Fibroblast of lung (primary cell): ENCODE measurements around the gene MAST1. TPM values are rescaled to one million over a fixed set of nuclear protein-coding genes. Genes with fewer than 3 reads are reported as not detected.
A peak's percentile ranks its signal among the peaks of the same experiment; 100 is the strongest.

ENCODE experiments used
- DNase-seq, 2 donors: peaks; one replicate each; pipeline versions ENCODE4 v3.0.0 to v3.0.0-alpha.2; 2010; ENCODE audit warnings: low read depth in 2 of 2
- H2AFZ ChIP-seq: 2 replicates; pipeline ENCODE4 v1.5.1; 2012; ENCODE audit warnings: low read length, control low read depth, inconsistent platforms
- H3K27ac ChIP-seq: 2 replicates; pipeline ENCODE4 v1.5.1; 2011; ENCODE audit warnings: low read length, control low read depth; ENCODE audit not compliant: insufficient read depth
- H3K27me3 ChIP-seq: 2 replicates; pipeline ENCODE4 v1.5.1; 2011; ENCODE audit warnings: mild to moderate bottlenecking, low read length; ENCODE audit not compliant: control insufficient read depth, insufficient read depth
- H3K36me3 ChIP-seq: 2 replicates; pipeline ENCODE4 v1.5.1; 2011; ENCODE audit warnings: low read length; ENCODE audit not compliant: control insufficient read depth, insufficient read depth
- H3K4me1 ChIP-seq: 2 replicates; pipeline ENCODE4 v1.5.1; 2011; ENCODE audit warnings: low read length; ENCODE audit not compliant: control insufficient read depth, insufficient read depth; ENCODE audit errors: extremely low read depth
- H3K4me2 ChIP-seq: 2 replicates; pipeline ENCODE4 v1.5.1; 2011; ENCODE audit warnings: low read length, control low read depth; ENCODE audit not compliant: insufficient read depth; ENCODE audit errors: extremely low read depth
- H3K4me3 ChIP-seq, 4 experiments: fragments of 200-600 bp in 1 of 4; sonication (generic) in 1 of 4; replicated peaks in 1 of 4; 2 replicates each; pipeline ENCODE4 v1.5.1; 2011 to 2016; ENCODE audit warnings: low read length in 4 of 4, low read depth in 3 of 4, mild to moderate bottlenecking in 3 of 4, control low read depth in 2 of 4, inconsistent platforms in 1 of 4, mixed read lengths in 1 of 4; ENCODE audit not compliant: insufficient read depth in 1 of 4; ENCODE audit errors: control extremely low read depth in 1 of 4
- H3K79me2 ChIP-seq: 2 replicates; pipeline ENCODE4 v1.5.1; 2012; ENCODE audit warnings: mild to moderate bottlenecking, low read length, inconsistent platforms; ENCODE audit not compliant: control insufficient read depth, insufficient read depth
- H3K9ac ChIP-seq: 2 replicates; pipeline ENCODE4 v1.5.1; 2011; ENCODE audit warnings: mild to moderate bottlenecking, low read length, control low read depth; ENCODE audit not compliant: insufficient read depth
- H3K9me3 ChIP-seq: 2 replicates; pipeline ENCODE4 v1.5.1; 2012; ENCODE audit warnings: low read depth, low read length; ENCODE audit not compliant: control insufficient read depth, insufficient read depth
- H4K20me1 ChIP-seq: 2 replicates; pipeline ENCODE4 v1.5.1; 2011; ENCODE audit warnings: low read length; ENCODE audit not compliant: control insufficient read depth, insufficient read depth; ENCODE audit errors: extremely low read depth
- EZH2 ChIP-seq: IDR thresholded peaks from 2 replicates; pipeline ENCODE4 v1.5.1; 2012; ENCODE audit warnings: low read length, control low read depth, mild to moderate bottlenecking; ENCODE audit errors: missing control alignments
- polyA plus RNA-seq, 2 donors: library from polyadenylated mRNA; depleted of rRNA in 1 of 2; stranded (reverse) in 1 of 2; unstranded in 1 of 2; fragments of >200 nt; gene quantifications; 2 replicates each; pipeline ENCODE4 v1.2.1, GENCODE V29; 2011 to 2012; ENCODE audit warnings: missing spikeins in 1 of 2
- total RNA-seq: library from RNA; depleted of rRNA; stranded (reverse); fragments of >200 nt; gene quantifications from 2 replicates; pipeline ENCODE4 v1.2.1, GENCODE V29; 2014
- TF ChIP-seq, protein P1 (sequence below), 2 donors: IDR thresholded peaks in 1 of 2; conservative IDR thresholded peaks in 1 of 2; 1 replicate in 1 of 2; 2 replicates in 1 of 2; pipeline ENCODE4 v1.5.1; 2011 to 2012; ENCODE audit warnings: low read length in 2 of 2, control low read depth in 1 of 2, inconsistent platforms in 1 of 2, low read depth in 1 of 2, mild to moderate bottlenecking in 1 of 2

Gene MAST1
- total and polyA plus RNA-seq, 2 donors (not counting 1 experiment from before 2014, with no cell fraction given) = 0.30 to 1.3 TPM

GRCh38 chr19:12833738-12834565, 4.4 kb upstream of the MAST1 start:
- Histone ChIP-seq H3K4me3 (peak overlapping the region in 2 of 4 experiments; percentile 17 to 45), H2AFZ (no peak overlapping the region)

GRCh38 chr19:12834566-12834943, 3.8 kb upstream of the MAST1 start, which contains the start of gene RTBDN:
RTBDN (minus strand) TSS chr19:12834579; CDS start chr19:12829979, 4,600 bp downstream.
- Histone ChIP-seq H3K9ac (no peak within 1 kb of the TSS), H4K20me1 (no peaks in the 10 kb centered on the region), H3K27me3 (peaks cover 59% of the 10 kb centered on the region), H3K79me2 (no peaks in the 10 kb centered on the region), H3K27ac (no peak within 1 kb of the TSS), H3K9me3 (no peaks in the 10 kb centered on the region), H3K4me2 (peak within 1 kb of the TSS; percentile 78), H3K4me3 (peak within 1 kb of the TSS in 3 of 4 experiments; percentile 17 to 45 (median 25)), H2AFZ (no peak within 1 kb of the TSS), H3K4me1 (no peaks in the 10 kb centered on the region), H3K36me3 (no peaks in the 10 kb centered on the region)
- no peak for TF ChIP-seq EZH2
- TF ChIP-seq, protein P1, sequence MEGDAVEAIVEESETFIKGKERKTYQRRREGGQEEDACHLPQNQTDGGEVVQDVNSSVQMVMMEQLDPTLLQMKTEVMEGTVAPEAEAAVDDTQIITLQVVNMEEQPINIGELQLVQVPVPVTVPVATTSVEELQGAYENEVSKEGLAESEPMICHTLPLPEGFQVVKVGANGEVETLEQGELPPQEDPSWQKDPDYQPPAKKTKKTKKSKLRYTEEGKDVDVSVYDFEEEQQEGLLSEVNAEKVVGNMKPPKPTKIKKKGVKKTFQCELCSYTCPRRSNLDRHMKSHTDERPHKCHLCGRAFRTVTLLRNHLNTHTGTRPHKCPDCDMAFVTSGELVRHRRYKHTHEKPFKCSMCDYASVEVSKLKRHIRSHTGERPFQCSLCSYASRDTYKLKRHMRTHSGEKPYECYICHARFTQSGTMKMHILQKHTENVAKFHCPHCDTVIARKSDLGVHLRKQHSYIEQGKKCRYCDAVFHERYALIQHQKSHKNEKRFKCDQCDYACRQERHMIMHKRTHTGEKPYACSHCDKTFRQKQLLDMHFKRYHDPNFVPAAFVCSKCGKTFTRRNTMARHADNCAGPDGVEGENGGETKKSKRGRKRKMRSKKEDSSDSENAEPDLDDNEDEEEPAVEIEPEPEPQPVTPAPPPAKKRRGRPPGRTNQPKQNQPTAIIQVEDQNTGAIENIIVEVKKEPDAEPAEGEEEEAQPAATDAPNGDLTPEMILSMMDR (conservative IDR thresholded peaks at IDR 0.05 in 1 of 2, IDR thresholded peaks at IDR 0.05 in 1 of 2; ENCODE audit: low read depth in 1 of 2, low read length in 2 of 2) = no peak
- DNase-seq = no peak

More at GRCh38 chr19:12833738-12834565, 4.4 kb upstream of the MAST1 start:
- Histone ChIP-seq H3K9ac (no peak overlapping the region), H3K4me1 (no peaks in the 10 kb centered on the region), H3K27ac (no peak overlapping the region), H3K4me2 (peak overlapping the region; percentile 78), H3K36me3 (no peaks in the 10 kb centered on the region), H4K20me1 (no peaks in the 10 kb centered on the region), H3K27me3 (peaks cover 53% of the 10 kb centered on the region), H3K79me2 (no peaks in the 10 kb centered on the region), H3K9me3 (no peaks in the 10 kb centered on the region)
- DNase-seq = no peak
- TF ChIP-seq, protein P1 (conservative IDR thresholded peaks at IDR 0.05 in 1 of 2, IDR thresholded peaks at IDR 0.05 in 1 of 2; ENCODE audit: low read depth in 1 of 2, low read length in 2 of 2) = no peak
- no peak for TF ChIP-seq EZH2

GRCh38 chr19:12834976-12835757, 3.1 kb upstream of the MAST1 start:
- H3K36me3 ChIP-seq = no peaks in the 10 kb centered on the region
- H3K79me2 ChIP-seq = no peaks in the 10 kb centered on the region
- H3K27me3 ChIP-seq = peaks cover 63% of the 10 kb centered on the region
- no peaks in the 10 kb centered on the region for H4K20me1 ChIP-seq
- H3K9ac ChIP-seq = no peak overlapping the region
- H3K4me3 ChIP-seq = no peak overlapping the region
- DNase-seq = no peak
- no peaks in the 10 kb centered on the region for H3K9me3 ChIP-seq
- H3K4me1 ChIP-seq = no peaks in the 10 kb centered on the region
- H2AFZ ChIP-seq = no peak overlapping the region
- TF ChIP-seq EZH2 = peak; percentile 94
- TF ChIP-seq, protein P1 (conservative IDR thresholded peaks at IDR 0.05 in 1 of 2, IDR thresholded peaks at IDR 0.05 in 1 of 2; ENCODE audit: low read depth in 1 of 2, low read length in 2 of 2) = no peak
- H3K4me2 ChIP-seq = no peak overlapping the region
- H3K27ac ChIP-seq = no peak overlapping the region
